EL (cell line): ENCODE results near the gene ADGRE3.
A peak's percentile ranks its signal among the peaks of the same experiment; 100 is the strongest.

Experiments used
- DNase-seq: peaks from one replicate; pipeline ENCODE4 v3.0.0-alpha.2; 2016

Gene ADGRE3, protein sequence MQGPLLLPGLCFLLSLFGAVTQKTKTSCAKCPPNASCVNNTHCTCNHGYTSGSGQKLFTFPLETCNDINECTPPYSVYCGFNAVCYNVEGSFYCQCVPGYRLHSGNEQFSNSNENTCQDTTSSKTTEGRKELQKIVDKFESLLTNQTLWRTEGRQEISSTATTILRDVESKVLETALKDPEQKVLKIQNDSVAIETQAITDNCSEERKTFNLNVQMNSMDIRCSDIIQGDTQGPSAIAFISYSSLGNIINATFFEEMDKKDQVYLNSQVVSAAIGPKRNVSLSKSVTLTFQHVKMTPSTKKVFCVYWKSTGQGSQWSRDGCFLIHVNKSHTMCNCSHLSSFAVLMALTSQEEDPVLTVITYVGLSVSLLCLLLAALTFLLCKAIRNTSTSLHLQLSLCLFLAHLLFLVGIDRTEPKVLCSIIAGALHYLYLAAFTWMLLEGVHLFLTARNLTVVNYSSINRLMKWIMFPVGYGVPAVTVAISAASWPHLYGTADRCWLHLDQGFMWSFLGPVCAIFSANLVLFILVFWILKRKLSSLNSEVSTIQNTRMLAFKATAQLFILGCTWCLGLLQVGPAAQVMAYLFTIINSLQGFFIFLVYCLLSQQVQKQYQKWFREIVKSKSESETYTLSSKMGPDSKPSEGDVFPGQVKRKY

GRCh38 chr19:14674764-14675163 is at the start of gene ADGRE3:
TSS of gene ADGRE3 (minus strand) at chr19:14674844. CDS start at chr19:14674770, 74 bp downstream.
- no peak for DNase-seq

GRCh38 chr19:14722127-14722526 is 47.5 kb upstream of the ADGRE3 start:
- DNase-seq = no peak

- no peak for DNase-seq
Measured at GRCh38 chr19:14719162-14719561, 44.5 kb upstream of the ADGRE3 start.

GRCh38 chr19:14718522-14719116 is 44.0 kb upstream of the ADGRE3 start:
- no peak for DNase-seq

DNA sequence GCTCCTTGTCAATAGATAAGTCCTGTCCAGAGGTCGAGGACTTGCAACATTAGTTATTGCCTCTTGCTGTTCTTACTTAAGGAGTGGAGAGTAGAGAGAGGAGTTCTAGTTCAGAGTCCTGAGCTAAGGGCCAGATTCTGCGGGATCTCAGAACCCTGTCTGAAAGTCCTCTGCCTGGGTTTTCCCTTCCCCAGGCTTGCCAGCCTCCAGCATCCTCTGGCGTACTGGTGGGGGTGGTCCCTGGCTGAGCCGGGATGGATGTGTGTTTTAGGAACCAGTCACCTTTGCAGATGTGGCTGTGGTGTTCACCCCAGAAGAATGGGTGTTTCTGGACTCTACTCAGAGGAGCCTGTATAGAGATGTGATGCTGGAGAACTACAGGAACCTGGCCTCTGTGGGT is 41.2 kb upstream of the ADGRE3 start:
- DNase-seq = no peak

- DNase-seq = no peak
Measured at GRCh38 chr19:14704450-14704849, 29.8 kb upstream of the ADGRE3 start.

DNA sequence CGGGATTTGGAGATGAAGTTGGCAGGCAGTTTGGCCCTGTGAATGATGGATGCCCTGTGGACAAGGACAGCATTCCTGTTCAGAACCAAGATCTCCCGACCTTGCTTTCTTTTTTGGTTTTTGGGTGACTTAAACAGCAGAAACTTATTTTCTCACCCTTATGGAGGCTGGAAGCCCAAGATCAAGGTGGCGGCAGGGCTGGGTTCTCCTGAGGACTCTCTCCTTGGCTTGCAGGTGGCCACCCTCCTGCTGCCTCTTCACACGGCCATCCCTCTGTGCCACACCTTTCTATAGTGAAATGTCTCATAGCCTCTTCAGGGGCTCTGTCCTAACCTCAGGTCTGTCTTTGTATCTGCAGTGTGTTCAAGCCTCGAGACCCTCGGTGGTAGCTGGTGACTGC is 29.2 kb upstream of the ADGRE3 start:
- no peak for DNase-seq

DNA sequence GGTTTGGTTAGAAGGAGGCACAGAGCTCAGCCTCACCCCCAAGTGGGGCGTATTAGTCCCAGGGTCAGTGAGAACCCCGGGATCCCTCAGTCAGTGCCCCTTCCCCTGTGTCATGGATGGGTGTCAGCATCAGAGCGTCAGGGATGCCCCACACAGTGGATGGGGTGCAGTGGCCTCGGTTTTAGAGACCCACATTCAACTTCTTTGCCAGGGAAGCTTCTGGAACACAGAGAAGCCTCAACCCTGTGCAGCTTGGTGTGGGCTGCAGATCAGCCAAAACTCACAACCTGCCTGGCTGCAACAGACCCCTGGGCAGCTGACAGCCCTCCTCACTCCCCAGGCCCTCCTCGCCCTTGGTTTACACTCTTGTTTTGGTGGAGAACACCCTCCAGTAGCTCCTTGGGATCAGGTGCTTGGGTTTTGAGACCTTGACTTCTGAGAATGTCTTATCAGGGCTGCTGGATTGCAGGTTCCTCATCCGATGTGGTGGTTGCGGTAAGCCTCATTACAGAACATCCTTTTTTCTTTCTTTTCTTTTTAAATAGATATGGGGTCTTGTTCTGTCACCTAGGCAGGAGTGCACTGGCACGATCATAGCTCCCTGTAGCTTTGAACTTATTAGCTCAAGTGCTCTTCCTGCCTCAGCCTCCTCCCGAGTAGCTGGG is 26.2 kb upstream of the ADGRE3 start:
- DNase-seq = no peak

DNA sequence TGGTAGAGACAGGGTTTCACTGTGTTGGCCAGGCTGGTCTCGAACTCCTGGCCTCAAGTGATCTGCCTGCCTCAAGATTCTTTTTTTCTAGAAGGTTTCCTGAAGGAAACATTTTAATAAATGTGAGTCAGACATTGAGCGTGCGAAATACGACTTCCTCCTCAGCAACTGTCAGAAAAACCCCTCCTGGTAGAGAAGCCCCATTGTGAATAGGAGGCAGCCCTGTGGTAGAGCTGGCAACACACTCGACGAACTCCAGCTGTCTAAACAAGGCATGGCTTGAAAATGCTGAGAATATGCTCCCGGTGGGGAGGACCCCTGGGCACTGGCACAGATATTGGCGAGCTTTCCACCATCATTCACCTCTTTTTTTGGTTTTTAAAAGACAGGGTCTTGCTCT is 25.0 kb upstream of the ADGRE3 start:
- DNase-seq = no peak

DNA sequence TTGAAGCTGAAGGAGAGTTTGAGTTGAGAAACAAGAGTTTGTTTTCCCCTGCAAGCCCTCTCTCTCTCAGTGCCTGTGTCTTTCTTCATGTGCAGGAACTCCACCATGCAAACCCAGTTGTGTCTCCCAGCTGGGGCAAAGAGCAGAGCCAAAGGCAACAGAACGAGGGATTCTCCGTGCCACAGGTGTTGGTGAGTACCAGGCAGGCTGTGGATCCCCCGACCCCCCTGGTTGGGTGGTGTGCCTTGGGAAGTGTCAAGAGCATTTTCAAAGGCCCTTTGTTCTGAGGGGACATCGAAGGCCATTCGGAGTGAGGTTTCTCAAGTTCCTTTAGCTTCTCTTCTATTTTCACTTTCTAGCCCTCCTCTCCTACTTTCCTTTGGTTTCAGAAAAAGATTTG is 20.8 kb upstream of the ADGRE3 start:
- no peak for DNase-seq

GRCh38 chr19:14694641-14695266 is 20.1 kb upstream of the ADGRE3 start:
- no peak for DNase-seq

- peak; percentile 92 for DNase-seq
Measured at GRCh38 chr19:14689598-14690503, 15.2 kb upstream of the ADGRE3 start, which contains the start of gene ZNF333. TSS of gene ZNF333 (plus strand) at chr19:14690048. CDS start at chr19:14693492, 3,444 bp downstream.

DNA sequence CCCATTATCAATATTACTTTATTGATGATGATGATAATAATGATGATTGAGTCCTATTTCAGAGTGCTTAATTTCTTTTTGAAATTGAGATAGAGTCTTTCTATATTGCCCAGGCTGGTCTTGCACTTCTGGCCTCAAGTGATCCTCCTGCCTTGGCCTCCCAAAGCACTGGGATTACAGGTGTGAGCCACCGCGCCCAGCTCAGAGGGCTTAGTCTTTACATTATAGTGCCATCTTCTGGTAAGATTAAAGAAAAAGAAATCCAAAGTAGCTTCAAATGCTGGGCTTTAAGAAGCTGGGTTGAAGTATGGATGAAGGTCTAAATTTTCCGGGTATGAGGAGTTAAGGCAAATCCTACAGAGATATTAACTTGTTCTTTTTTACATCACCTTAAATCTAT is 11.8 kb upstream of the ADGRE3 start:
- DNase-seq = no peak

- DNase-seq = no peak
Measured at GRCh38 chr19:14683439-14683838, 8.8 kb upstream of the ADGRE3 start.

DNA sequence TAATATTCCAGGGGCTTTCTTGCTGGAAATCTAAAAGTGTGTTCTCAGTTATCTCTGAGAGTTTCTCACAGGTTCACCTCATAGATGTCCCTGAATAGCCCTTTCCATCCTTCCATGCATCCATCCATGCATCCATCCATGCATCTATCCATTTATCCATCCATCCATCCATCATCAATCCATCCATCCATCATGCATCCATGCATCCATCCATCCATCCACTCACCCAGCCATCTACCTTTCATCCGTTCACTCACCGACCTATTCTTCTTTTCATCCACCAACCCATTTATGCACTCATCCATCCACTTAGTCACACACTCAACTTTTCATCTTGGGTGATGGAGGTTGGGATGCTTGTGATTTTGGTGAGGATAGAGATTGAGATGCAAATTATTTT is 7.4 kb upstream of the ADGRE3 start:
- DNase-seq = no peak

- DNase-seq = no peak
Measured at GRCh38 chr19:14678199-14678598, 3.6 kb upstream of the ADGRE3 start.

DNA sequence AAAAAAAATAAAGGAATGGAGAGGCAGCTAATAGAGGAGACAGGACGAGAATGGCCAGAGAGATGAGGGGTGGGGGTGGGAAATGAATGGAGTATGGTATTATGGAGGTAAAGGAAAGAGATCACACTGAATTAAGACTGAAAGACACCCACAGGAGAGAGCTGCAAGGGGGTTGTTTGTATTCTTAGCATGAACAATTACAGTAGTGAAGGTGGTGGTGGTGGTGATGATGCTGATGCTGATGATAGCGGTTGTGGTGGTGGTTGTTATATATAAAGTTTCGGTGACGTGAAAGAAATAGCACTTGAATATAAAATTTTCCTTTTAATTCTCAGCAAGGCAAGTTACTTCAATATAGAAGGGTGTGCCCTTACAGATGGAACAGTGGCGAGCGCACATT is 2.8 kb upstream of the ADGRE3 start:
- no peak for DNase-seq

GRCh38 chr19:14676762-14677161 is 2.1 kb upstream of the ADGRE3 start:
- no peak for DNase-seq

DNA sequence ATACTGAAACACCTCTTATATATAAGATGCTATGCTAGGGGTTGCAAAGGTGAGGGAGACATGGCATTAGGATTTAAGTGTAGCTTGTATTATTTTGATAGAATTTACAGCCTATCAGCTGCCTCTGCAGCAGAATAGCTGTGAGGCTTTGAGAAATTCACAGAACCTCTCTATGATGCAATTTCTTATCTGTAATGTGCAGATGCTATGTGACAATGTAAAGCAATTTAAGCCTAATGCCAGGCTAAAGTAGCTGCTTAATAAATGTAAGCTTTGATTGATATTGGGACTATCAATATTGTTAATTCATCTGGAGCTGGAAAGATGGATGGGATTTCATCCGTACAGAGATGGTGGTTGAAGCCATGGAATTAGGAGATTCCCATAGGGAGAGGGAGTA is 1.6 kb downstream of the ADGRE3 start:
- no peak for DNase-seq

DNA sequence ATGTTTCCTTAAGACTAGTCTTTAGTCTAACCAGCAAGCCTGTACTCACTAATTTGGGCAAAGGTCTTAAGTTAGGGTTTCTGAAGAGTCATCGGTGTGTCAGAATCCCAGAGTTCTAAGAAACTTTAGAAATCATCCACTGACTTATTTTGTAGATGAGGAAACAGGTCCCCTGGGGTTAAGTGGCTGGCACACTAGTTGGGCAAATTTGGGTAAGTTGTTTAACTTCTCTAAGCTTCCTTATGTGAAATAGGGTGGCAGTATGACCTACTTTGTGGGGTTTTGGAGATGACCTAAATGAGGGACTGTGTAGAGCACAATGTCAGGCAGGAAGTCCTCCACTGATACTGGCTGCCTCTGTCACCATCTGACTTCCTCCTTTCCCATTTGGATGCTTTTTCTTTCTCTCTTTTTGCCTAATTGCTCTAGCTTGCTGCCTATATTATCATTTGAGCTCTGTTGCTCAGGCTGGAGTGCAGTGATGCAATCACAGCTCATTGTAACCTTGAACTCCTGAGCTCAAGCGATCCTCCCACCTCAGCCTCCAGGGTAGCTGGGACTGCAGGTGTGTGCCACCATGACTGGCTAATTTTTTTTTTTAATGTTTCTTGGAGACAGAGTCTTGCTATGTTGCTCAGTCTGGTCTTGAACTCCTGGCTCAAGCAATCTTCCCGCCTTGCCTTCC is 2.3 kb downstream of the ADGRE3 start:
- no peak for DNase-seq

DNA sequence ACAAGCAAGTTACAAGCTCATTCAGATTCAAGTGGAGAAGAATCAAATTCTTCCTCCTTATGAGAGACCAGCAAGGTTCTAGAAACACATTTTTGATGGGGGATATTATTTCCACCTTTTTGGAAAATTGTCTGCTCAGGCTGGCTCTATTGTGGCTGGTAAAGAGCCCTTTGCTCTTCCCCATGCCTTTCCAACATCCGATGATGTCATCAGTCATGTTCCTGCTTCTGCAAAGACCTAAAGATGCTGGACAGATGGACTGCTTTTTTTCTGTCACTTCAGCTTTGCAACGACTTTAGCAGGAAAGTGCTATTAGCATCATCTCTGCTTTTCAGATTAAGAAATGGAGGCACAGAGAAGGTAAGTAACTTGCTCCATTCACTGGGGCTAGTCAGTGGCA is 4.2 kb downstream of the ADGRE3 start:
- no peak for DNase-seq
